GM19239 (cell line): Measurements from ENCODE around the gene YWHAB.
"Not testable (repeated sequence)": the region's sequence is repeated elsewhere in the genome, so short reads cannot be mapped to it uniquely, and the experiment has no call there.

Experiments used
- DNase-seq: peaks from one replicate; pipeline ENCODE4 v3.0.0; 2011; ENCODE audit warnings: low spot score; ENCODE audit not compliant: insufficient read length
- FAIRE-seq: peaks from 2 replicates; lab custom pipeline; 2011; peaks lifted over from hg19 to GRCh38; lab: Jason Lieb, UNC

Gene YWHAB

GRCh38 chr20:44864493-44864892 is 21.0 kb upstream of the YWHAB start:
- not testable (repeated sequence) for FAIRE-seq, DNase-seq

- FAIRE-seq (peak; percentile 8), DNase-seq (no peak)
These were observed 18.7 kb upstream of the YWHAB start for GRCh38 chr20:44866703-44867335.

- FAIRE-seq (no peak), DNase-seq (no peak)
These were observed 16.0 kb upstream of the YWHAB start for GRCh38 chr20:44869471-44869870.

GRCh38 chr20:44882360-44882759 is 3.1 kb upstream of the YWHAB start:
- FAIRE-seq, DNase-seq: not testable (repeated sequence)

GRCh38 chr20:44883214-44883902 is 2.1 kb upstream of the YWHAB start:
- DNase-seq (no peak), FAIRE-seq (no peak)

- FAIRE-seq: no peak
- DNase-seq: no peak
These were observed 556 bp upstream of the YWHAB start for GRCh38 chr20:44884907-44885391.

GRCh38 chr20:44886266-44886651 is 754 bp downstream of the YWHAB start:
- DNase-seq: no peak
- no peak for FAIRE-seq

- FAIRE-seq (no peak), DNase-seq (no peak)
These were observed 1.3 kb downstream of the YWHAB start for GRCh38 chr20:44886828-44887227.

- FAIRE-seq: no peak
These were observed 2.0 kb downstream of the YWHAB start for GRCh38 chr20:44887466-44887865.

GRCh38 chr20:44888226-44889103 is 3.0 kb downstream of the YWHAB start:
- FAIRE-seq (no peak), DNase-seq (no peak)

More at GRCh38 chr20:44887466-44887865, 2.0 kb downstream of the YWHAB start:
- DNase-seq: no peak

- DNase-seq (no peak), FAIRE-seq (no peak)
These were observed 6.3 kb downstream of the YWHAB start for GRCh38 chr20:44891826-44892225.

GRCh38 chr20:44894959-44895358 is 9.5 kb downstream of the YWHAB start:
- no peak for FAIRE-seq
- DNase-seq: no peak

- no peak for DNase-seq
- no peak for FAIRE-seq
These were observed 11.1 kb downstream of the YWHAB start for GRCh38 chr20:44896583-44896982.

GRCh38 chr20:44897133-44897532 is 11.6 kb downstream of the YWHAB start:
- FAIRE-seq: no peak
- no peak for DNase-seq

GRCh38 chr20:44900231-44900854 is 14.8 kb downstream of the YWHAB start:
- DNase-seq (no peak), FAIRE-seq (peak; percentile 40)

GRCh38 chr20:44901974-44902373 is 16.5 kb downstream of the YWHAB start:
- no peak for FAIRE-seq
- no peak for DNase-seq

- DNase-seq (no peak), FAIRE-seq (no peak)
These were observed 18.9 kb downstream of the YWHAB start for GRCh38 chr20:44904377-44904776.

- FAIRE-seq (no peak), DNase-seq (no peak)
These were observed 23.7 kb downstream of the YWHAB start for GRCh38 chr20:44908987-44909871.
